Kidney (tissue), 14 donors: ENCODE data around the gene SPEF1. TPM values are rescaled to one million over a fixed set of nuclear protein-coding genes. Genes with fewer than 3 reads are reported as not detected.

ENCODE experiments used
- DNase-seq, 5 donors: peaks; one replicate each; pipeline ENCODE4 v3.0.0-alpha.2; 2013 to 2020
- FAIRE-seq: peaks from 2 replicates; lab custom pipeline; 2012; peaks lifted over from hg19 to GRCh38; lab: Jason Lieb, UNC
- H3K27ac ChIP-seq, 2 donors: one replicate each; pipeline ENCODE4 v1.7.0; 2013; ENCODE audit warnings: low read depth in 2 of 2, low read length in 2 of 2, inconsistent platforms in 1 of 2
- H3K27me3 ChIP-seq: one replicate; pipeline ENCODE4 v1.7.1; 2013; ENCODE audit warnings: low read length, inconsistent platforms; ENCODE audit not compliant: control insufficient read depth, insufficient read depth
- H3K36me3 ChIP-seq, 3 donors: one replicate each; pipeline versions ENCODE4 v1.7.0 to v1.7.1; 2013; ENCODE audit warnings: low read length in 3 of 3, control low read depth in 1 of 3, inconsistent platforms in 1 of 3; ENCODE audit not compliant: insufficient read depth in 3 of 3, control insufficient read depth in 2 of 3
- H3K4me1 ChIP-seq, 3 donors: one replicate each; pipeline versions ENCODE4 v1.7.0 to v1.7.1; 2013; ENCODE audit warnings: low read length in 3 of 3, inconsistent platforms in 1 of 3, low read depth in 1 of 3; ENCODE audit not compliant: control insufficient read depth in 2 of 3, insufficient read depth in 2 of 3
- H3K4me3 ChIP-seq, 3 donors: one replicate each; pipeline versions ENCODE4 v1.7.0 to v1.8.1; 2013; ENCODE audit warnings: low read length in 3 of 3, control low read depth in 1 of 3, inconsistent platforms in 1 of 3
- H3K9ac ChIP-seq, 3 donors: one replicate each; pipeline versions ENCODE4 v1.7.0 to v1.7.1; 2013; ENCODE audit warnings: low read length in 3 of 3, control low read depth in 1 of 3, inconsistent platforms in 1 of 3
- H3K9me3 ChIP-seq, 3 donors: one replicate each; pipeline versions ENCODE4 v1.7.0 to v1.7.1; 2013; ENCODE audit warnings: low read length in 3 of 3, control low read depth in 1 of 3, inconsistent platforms in 1 of 3; ENCODE audit not compliant: control insufficient read depth in 2 of 3, insufficient read depth in 1 of 3
- intact Hi-C: fragments of 100-400 bp; cut with DNase I; formaldehyde crosslinking; loops from one replicate; pipeline ENCODE4 v1.11.1; 2022
- polyA plus RNA-seq: library from polyadenylated mRNA; stranded (reverse); fragments of 350-450 nt; fragmentation: Illumina TruSeq; extraction: RNeasy Lipid Tissue Mini Kit (QIAGEN cat#74804); gene quantifications from one replicate; pipeline ENCODE4 v1.2.3, GENCODE V29; 2014; ENCODE audit warnings: low read depth, low replicate concordance; ENCODE audit not compliant: insufficient read depth
- total RNA-seq: library from RNA; stranded (reverse); fragmentation: NEBNext Ultra II Directional; extraction: Animal tissue kit (Norgen Biotek cat#: 25700); gene quantifications from one replicate; pipeline ENCODE4 v1.2.1, GENCODE V29; 2021
- TF ChIP-seq, protein P1 (sequence below): IDR thresholded peaks from 3 replicates; pipeline ENCODE4 v1.5.1; 2012; ENCODE audit warnings: mild to moderate bottlenecking, moderate library complexity, borderline replicate concordance; ENCODE audit not compliant: insufficient read depth; ENCODE audit errors: extremely low read depth
- donor health status: control.
- donor health status: control.
- donor health status: control.
- donor health status: control.
- donor health status: control.
- donor health status: DM: yes; HTN: yes; CAD: no.
- donor health status: Normal renal cell carcinoma (clear cell type).

SPEF1 gene
- total and polyA plus RNA-seq, 2 donors from 2014 or later = 3.4 to 3.8 TPM

DNA sequence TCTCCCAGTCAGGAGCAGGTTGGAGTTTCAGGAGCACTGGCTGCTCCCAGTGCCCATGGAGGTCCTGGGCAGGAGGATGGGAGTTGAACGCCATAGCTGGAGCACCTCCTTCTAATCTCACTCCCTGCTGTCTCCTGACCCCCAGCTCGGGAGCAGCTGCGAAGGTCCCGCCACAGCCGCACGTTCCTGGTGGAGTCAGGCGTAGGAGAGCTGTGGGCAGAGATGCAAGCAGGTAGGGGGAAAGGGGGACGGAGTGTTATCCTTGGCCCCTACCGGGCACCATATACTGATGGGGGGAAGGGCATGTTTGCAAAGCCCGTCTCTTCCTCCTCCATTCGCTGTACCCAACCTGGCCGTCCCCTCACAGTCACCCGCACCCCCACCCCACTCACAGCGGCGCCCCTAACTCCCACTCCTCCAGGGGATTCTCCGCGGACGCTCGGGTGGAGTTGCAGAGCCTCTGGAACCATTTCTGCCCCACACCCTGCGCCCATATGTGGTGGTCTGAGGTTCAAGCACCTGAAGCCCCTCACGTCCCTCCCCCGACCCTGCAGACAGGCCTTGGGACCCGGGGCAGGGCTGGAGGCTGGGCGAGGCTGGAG, 32.1 kb downstream of the SPEF1 start:
- H3K27ac ChIP-seq = no peak overlapping the region
- TF ChIP-seq, protein P1, sequence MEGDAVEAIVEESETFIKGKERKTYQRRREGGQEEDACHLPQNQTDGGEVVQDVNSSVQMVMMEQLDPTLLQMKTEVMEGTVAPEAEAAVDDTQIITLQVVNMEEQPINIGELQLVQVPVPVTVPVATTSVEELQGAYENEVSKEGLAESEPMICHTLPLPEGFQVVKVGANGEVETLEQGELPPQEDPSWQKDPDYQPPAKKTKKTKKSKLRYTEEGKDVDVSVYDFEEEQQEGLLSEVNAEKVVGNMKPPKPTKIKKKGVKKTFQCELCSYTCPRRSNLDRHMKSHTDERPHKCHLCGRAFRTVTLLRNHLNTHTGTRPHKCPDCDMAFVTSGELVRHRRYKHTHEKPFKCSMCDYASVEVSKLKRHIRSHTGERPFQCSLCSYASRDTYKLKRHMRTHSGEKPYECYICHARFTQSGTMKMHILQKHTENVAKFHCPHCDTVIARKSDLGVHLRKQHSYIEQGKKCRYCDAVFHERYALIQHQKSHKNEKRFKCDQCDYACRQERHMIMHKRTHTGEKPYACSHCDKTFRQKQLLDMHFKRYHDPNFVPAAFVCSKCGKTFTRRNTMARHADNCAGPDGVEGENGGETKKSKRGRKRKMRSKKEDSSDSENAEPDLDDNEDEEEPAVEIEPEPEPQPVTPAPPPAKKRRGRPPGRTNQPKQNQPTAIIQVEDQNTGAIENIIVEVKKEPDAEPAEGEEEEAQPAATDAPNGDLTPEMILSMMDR = no peak
- H3K4me3 ChIP-seq = no peak overlapping the region
- H3K9ac ChIP-seq = no peak overlapping the region
- H3K4me1 ChIP-seq = peaks cover 0 to 7% (median 0%) of the 10 kb centered on the region in 3 donors
- DNase-seq = peak in 2 of 5 donors; percentile 44 to 63
- FAIRE-seq = no peak
- H3K27me3 ChIP-seq = no peaks in the 10 kb centered on the region
- intact Hi-C loops = no loop called here
- no peaks in the 10 kb centered on the region for H3K9me3 ChIP-seq
- no peaks in the 10 kb centered on the region for H3K36me3 ChIP-seq

DNA sequence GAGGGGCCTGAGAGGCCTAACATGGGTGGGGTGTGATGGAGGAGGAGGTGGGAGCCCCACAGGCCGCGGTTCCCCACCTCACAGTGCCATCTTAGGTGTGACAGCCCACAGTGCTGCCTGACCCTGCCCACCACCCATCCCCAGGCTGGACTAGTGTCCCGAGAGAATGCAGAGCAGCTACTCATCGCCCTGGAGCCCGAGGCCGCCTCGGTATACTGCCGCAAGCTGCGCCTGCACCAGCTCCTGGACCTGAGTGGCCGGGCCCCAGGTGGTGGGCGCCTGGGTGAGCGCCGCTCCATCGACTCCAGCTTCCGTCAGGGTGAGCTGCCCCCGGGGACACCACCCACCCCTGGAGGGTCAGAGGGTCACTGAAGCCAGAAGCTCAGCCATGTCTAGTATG, 33.2 kb downstream of the SPEF1 start:
- Histone ChIP-seq H3K4me3 (no peak overlapping the region), H3K27ac (no peak overlapping the region), H3K9ac (no peak overlapping the region), H3K36me3 (no peaks in the 10 kb centered on the region), H3K9me3 (no peaks in the 10 kb centered on the region), H3K4me1 (peaks cover 0 to 7% (median 0%) of the 10 kb centered on the region in 3 donors), H3K27me3 (no peaks in the 10 kb centered on the region)
- DNase-seq (peak in 1 of 5 donors; percentile 59), FAIRE-seq (no peak)
- intact Hi-C loops = no loop called here
- TF ChIP-seq, protein P1 = no peak

DNA sequence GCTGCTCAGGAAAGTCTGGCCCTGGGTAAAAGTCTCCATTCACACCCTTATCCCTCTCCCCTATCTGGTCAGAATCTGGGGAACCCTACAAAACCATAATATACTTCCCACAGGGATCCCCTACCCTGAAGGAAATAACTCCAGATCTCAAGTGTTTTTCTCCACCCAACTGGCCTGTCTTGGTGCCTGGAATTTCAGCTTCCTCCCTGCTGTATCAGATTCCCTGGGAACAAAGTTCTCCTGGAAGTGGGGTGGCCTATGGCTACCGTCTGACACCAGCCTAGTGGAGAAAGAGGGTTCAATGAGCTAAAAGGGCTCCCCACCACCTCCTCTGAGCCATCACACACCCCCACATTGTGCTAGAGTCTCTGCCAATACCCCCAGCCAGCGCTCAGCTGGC, 33.8 kb downstream of the SPEF1 start:
- intact Hi-C loops = no loop called here
- Histone ChIP-seq H3K9ac (no peak overlapping the region), H3K36me3 (no peaks in the 10 kb centered on the region), H3K27me3 (no peaks in the 10 kb centered on the region), H3K27ac (no peak overlapping the region), H3K4me3 (no peak overlapping the region), H3K9me3 (no peaks in the 10 kb centered on the region), H3K4me1 (peaks cover 0 to 4% (median 0%) of the 10 kb centered on the region in 3 donors)
- FAIRE-seq (no peak), DNase-seq (no peak)
- TF ChIP-seq, protein P1 = no peak
